ENCODE results near the gene SLC26A1.

GRCh38 chr4:1017211-1017610 lies 24.0 kb upstream of the SLC26A1 start:
- TF ChIP-seq USF1 (IDR thresholded peaks at IDR 0.05), result no peak
- TF ChIP-seq EP300 (IDR thresholded peaks at IDR 0.05; ENCODE audit: borderline replicate concordance), result no peak

Data from Ishikawa (cell line).